Endothelial cell of umbilical vein (primary cell): Measurements from ENCODE around the gene CLEC16A.

ENCODE experiments used
- EZH2 ChIP-seq: IDR thresholded peaks from 2 replicates; pipeline ENCODE4 v1.6.1; 2012; ENCODE audit warnings: borderline replicate concordance, low read depth, mild to moderate bottlenecking, moderate library complexity, low read length, inconsistent platforms; ENCODE audit not compliant: severe bottlenecking
- FOS ChIP-seq: IDR thresholded peaks from 2 replicates; pipeline ENCODE4 v1.6.1; 2011; ENCODE audit warnings: mild to moderate bottlenecking, low read length, moderate library complexity, borderline replicate concordance; ENCODE audit not compliant: insufficient read depth
- JUN ChIP-seq: IDR thresholded peaks from 2 replicates; pipeline ENCODE4 v1.6.1; 2011; ENCODE audit warnings: borderline replicate concordance, low read depth; ENCODE audit not compliant: insufficient read length, insufficient read depth
- POLR2A ChIP-seq: IDR thresholded peaks from 2 replicates; pipeline ENCODE4 v1.6.1; 2012; ENCODE audit warnings: low read depth, mild to moderate bottlenecking, control low read depth, low read length
- POLR2AphosphoS5 ChIP-seq: IDR thresholded peaks from 2 replicates; pipeline ENCODE4 v1.6.1; 2012; ENCODE audit warnings: low read depth, mild to moderate bottlenecking, control low read depth, low read length, moderate library complexity; ENCODE audit not compliant: insufficient read depth
- TF ChIP-seq, protein P1 (sequence below), 2 donors: IDR thresholded peaks; 1 replicate in 1 of 2; 2 replicates in 1 of 2; pipeline ENCODE4 v1.5.1; 2011; ENCODE audit warnings: low read length in 2 of 2, mild to moderate bottlenecking in 2 of 2, moderate library complexity in 2 of 2, control low read depth in 1 of 2, inconsistent platforms in 1 of 2, low read depth in 1 of 2; ENCODE audit not compliant: insufficient read depth in 1 of 2; ENCODE audit errors: extremely low read depth in 1 of 2
- TF ChIP-seq, protein P2 (sequence below): IDR thresholded peaks from 2 replicates; pipeline ENCODE4 v1.6.1; 2011; ENCODE audit not compliant: insufficient read depth, insufficient read length

DNA sequence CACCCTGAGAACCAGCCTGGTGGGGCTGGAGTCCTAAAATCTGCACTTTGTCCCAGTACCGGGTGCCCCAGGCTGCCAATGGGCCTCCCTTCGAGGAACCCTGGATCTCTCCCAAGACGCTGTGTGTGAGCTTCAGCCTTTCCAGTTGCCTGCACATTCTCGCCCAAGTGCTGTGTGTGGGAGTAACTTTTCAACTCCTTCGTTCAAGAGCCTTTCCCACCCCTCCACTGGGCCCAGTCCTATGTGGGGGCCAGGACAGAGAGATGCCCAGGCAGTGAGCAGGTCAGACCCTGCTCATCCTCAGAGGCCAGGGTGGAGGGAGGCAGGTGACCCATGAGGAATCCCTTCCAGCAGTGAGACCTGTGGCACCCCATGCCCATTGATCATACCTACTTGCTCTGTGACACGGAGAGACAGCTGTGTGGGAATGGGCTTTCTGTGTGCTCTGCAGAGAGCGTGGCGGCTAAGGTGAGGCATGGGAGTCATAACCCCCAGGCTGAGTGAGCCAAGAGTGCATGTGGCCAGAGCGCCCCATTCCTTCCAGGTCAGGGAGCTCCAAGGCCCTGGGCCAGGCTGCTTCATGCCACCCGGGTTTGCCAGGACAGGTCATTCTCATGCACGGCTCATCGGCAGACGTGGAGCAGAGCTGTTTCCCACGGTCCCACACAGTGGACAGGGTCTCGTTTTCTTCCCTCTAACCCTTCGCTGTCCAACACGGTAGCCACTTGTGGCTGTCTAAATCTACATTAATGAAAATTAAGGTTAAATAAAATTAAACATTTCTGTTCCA, 154.4 kb downstream of the CLEC16A start:
- TF ChIP-seq, protein P1, sequence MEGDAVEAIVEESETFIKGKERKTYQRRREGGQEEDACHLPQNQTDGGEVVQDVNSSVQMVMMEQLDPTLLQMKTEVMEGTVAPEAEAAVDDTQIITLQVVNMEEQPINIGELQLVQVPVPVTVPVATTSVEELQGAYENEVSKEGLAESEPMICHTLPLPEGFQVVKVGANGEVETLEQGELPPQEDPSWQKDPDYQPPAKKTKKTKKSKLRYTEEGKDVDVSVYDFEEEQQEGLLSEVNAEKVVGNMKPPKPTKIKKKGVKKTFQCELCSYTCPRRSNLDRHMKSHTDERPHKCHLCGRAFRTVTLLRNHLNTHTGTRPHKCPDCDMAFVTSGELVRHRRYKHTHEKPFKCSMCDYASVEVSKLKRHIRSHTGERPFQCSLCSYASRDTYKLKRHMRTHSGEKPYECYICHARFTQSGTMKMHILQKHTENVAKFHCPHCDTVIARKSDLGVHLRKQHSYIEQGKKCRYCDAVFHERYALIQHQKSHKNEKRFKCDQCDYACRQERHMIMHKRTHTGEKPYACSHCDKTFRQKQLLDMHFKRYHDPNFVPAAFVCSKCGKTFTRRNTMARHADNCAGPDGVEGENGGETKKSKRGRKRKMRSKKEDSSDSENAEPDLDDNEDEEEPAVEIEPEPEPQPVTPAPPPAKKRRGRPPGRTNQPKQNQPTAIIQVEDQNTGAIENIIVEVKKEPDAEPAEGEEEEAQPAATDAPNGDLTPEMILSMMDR (IDR thresholded peaks at IDR 0.05; ENCODE audit: extremely low read depth in 1 of 2, insufficient read depth in 1 of 2, low read depth in 1 of 2, low read length in 2 of 2) = no peak
- TF ChIP-seq POLR2A = no peak
- no peak for TF ChIP-seq EZH2
- TF ChIP-seq JUN = no peak
- TF ChIP-seq FOS = no peak
- TF ChIP-seq POLR2AphosphoS5 = no peak
- TF ChIP-seq, protein P2, sequence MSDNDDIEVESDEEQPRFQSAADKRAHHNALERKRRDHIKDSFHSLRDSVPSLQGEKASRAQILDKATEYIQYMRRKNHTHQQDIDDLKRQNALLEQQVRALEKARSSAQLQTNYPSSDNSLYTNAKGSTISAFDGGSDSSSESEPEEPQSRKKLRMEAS = no peak
